HFFc6 (cell line): Measurements from ENCODE around the gene NEGR1. TPM values are rescaled to one million over a fixed set of nuclear protein-coding genes. Genes with fewer than 3 reads are reported as not detected.
A peak's percentile ranks its signal among the peaks of the same experiment; 100 is the strongest.

Source experiments
- DNase-seq: peaks from one replicate; pipeline ENCODE4 v3.0.0-alpha.2; 2018
- H3K27ac Mint-ChIP-seq: 2 replicates; pipeline ENCODE4 v1.8.0; 2020; ENCODE audit warnings: mild to moderate bottlenecking, mixed read lengths
- H3K27me3 Mint-ChIP-seq: 2 replicates; pipeline ENCODE4 v1.8.0; 2021; ENCODE audit warnings: mild to moderate bottlenecking, moderate library complexity, mixed read lengths; ENCODE audit not compliant: insufficient read depth
- H3K36me3 Mint-ChIP-seq: 2 replicates; pipeline ENCODE4 v1.8.0; 2021; ENCODE audit warnings: low read depth, mixed read lengths
- H3K4me1 Mint-ChIP-seq: 2 replicates; pipeline ENCODE4 v1.8.0; 2020; ENCODE audit warnings: low read depth, mixed read lengths
- H3K4me3 Mint-ChIP-seq: 2 replicates; pipeline ENCODE4 v1.8.0; 2020; ENCODE audit warnings: mild to moderate bottlenecking, moderate library complexity, mixed read lengths
- H3K9me3 Mint-ChIP-seq: 2 replicates; pipeline ENCODE4 v1.8.0; 2020; ENCODE audit warnings: mild to moderate bottlenecking, mixed read lengths
- total RNA-seq, 6 experiments: library from RNA; stranded (reverse); fragmentation: NEBNext Ultra II Directional; extraction: Animal tissue kit (Norgen Biotek cat#: 25700); gene quantifications; 2 replicates in 1 of 6; 3 replicates in 5 of 6; pipeline ENCODE4 v1.2.3, GENCODE V29; 2021
- TF ChIP-seq, protein P1 (sequence below): fragments of 200-600 bp; sonication (generic); IDR thresholded peaks from 2 replicates; pipeline ENCODE4 v1.5.0; 2021; ENCODE audit warnings: antibody characterized with exemption, mild to moderate bottlenecking

Gene NEGR1
- total RNA-seq, 6 experiments from 2014 or later, result 52.8 to 67.6 (median 64.6) TPM

GRCh38 chr1:71532343-71532742, 750.0 kb downstream of the NEGR1 start:
- H3K4me1 Mint-ChIP-seq, result peaks cover 11% of the 10 kb centered on the region
- H3K9me3 Mint-ChIP-seq, result no peaks in the 10 kb centered on the region
- H3K27ac Mint-ChIP-seq, result no peak overlapping the region
- no peaks in the 10 kb centered on the region for H3K36me3 Mint-ChIP-seq
- no peak overlapping the region for H3K4me3 Mint-ChIP-seq
- DNase-seq, result no peak
- H3K27me3 Mint-ChIP-seq, result no peaks in the 10 kb centered on the region; the same call in 1 of the 2 replicates
- TF ChIP-seq, protein P1, sequence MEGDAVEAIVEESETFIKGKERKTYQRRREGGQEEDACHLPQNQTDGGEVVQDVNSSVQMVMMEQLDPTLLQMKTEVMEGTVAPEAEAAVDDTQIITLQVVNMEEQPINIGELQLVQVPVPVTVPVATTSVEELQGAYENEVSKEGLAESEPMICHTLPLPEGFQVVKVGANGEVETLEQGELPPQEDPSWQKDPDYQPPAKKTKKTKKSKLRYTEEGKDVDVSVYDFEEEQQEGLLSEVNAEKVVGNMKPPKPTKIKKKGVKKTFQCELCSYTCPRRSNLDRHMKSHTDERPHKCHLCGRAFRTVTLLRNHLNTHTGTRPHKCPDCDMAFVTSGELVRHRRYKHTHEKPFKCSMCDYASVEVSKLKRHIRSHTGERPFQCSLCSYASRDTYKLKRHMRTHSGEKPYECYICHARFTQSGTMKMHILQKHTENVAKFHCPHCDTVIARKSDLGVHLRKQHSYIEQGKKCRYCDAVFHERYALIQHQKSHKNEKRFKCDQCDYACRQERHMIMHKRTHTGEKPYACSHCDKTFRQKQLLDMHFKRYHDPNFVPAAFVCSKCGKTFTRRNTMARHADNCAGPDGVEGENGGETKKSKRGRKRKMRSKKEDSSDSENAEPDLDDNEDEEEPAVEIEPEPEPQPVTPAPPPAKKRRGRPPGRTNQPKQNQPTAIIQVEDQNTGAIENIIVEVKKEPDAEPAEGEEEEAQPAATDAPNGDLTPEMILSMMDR, result no peak

DNA sequence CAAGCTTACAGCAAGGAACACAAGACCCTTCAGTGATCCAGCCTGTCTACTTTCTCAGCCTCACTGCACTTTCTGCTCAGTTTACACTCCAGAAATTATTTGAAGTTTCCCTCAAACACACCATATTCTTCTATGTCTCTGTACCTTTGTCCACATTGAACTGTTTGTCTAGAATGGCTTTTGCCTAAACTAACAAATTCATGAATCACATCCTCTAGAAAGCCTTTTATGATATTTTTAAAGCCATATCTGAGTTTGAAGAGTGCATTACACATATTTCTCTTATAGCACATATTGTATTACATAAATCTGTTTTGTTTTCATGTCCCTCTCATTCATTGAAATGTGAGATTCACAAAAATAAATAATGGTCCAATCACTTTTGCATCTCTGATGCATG, 755.5 kb downstream of the NEGR1 start:
- H3K4me3 Mint-ChIP-seq, result no peak overlapping the region
- peaks cover 2% of the 10 kb centered on the region for H3K27me3 Mint-ChIP-seq
- no peak overlapping the region for H3K27ac Mint-ChIP-seq
- H3K36me3 Mint-ChIP-seq, result no peaks in the 10 kb centered on the region
- H3K9me3 Mint-ChIP-seq, result no peaks in the 10 kb centered on the region
- peaks cover 27% of the 10 kb centered on the region for H3K4me1 Mint-ChIP-seq
- TF ChIP-seq, protein P1, result no peak
- no peak for DNase-seq

DNA sequence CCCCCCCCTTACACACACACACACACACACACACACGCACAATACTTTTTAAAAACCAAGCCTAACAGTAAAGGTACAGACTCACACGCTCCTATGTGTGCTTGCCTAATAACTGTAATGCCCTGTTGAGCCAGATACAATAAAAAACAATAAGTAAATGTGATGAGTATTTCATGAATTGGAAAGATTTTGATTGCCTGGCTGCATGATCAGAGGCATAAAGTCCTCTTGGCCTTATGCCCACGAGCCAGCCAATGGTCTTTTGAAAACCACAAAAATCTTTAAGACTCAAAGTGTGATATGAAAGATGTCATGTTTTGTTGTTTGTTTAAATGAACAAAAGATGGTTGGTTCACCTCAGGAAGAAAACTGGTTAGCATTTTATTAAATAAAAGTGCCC, 759.6 kb downstream of the NEGR1 start:
- H3K27ac Mint-ChIP-seq, result no peak overlapping the region
- peak; percentile 7 for DNase-seq
- no peak overlapping the region for H3K4me3 Mint-ChIP-seq
- peaks cover 27% of the 10 kb centered on the region for H3K4me1 Mint-ChIP-seq
- TF ChIP-seq, protein P1, result no peak
- H3K9me3 Mint-ChIP-seq, result no peaks in the 10 kb centered on the region
- peaks cover 2% of the 10 kb centered on the region; the same call in 1 of the 2 replicates for H3K27me3 Mint-ChIP-seq
- no peaks in the 10 kb centered on the region for H3K36me3 Mint-ChIP-seq

DNA sequence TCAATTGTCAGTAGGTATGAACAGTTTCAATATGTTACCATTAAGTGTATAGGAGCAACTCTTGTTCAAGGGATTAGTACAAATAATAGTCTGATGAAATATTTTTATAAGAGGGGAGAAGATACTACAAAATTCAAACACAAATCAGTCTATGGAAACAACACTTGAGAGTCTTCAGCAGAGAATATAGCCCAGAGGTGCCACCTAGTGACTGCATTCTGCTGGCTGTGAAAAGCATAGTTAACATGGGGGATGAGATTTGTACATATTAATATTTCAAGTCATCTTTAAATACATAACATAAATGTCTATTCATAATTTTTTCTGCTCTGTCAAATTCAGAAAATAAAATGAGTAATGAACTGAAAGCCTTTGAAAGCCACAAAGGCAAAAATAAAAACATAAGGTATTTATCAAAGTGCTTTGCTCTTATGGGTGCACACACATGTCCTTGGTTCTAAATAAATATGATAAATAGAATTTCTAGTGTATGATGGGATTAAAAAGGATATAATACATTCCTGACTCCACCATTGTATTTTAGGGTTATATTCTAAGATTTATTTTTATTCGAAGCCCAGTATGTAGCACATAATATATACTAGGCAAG, 760.6 kb downstream of the NEGR1 start:
- TF ChIP-seq, protein P1, result peak; percentile 83
- peak; percentile 18 for DNase-seq
- no peak overlapping the region for H3K4me3 Mint-ChIP-seq
- no peaks in the 10 kb centered on the region for H3K9me3 Mint-ChIP-seq
- H3K4me1 Mint-ChIP-seq, result peaks cover 20% of the 10 kb centered on the region
- H3K27ac Mint-ChIP-seq, result no peak overlapping the region
- H3K36me3 Mint-ChIP-seq, result no peaks in the 10 kb centered on the region
- no peaks in the 10 kb centered on the region for H3K27me3 Mint-ChIP-seq

- H3K4me3 Mint-ChIP-seq, result no peak overlapping the region
- peaks cover 8% of the 10 kb centered on the region for H3K4me1 Mint-ChIP-seq
- no peaks in the 10 kb centered on the region for H3K36me3 Mint-ChIP-seq
- no peaks in the 10 kb centered on the region for H3K9me3 Mint-ChIP-seq
- TF ChIP-seq, protein P1, result no peak
- DNase-seq, result no peak
- no peak overlapping the region for H3K27ac Mint-ChIP-seq
- no peaks in the 10 kb centered on the region for H3K27me3 Mint-ChIP-seq
Measured at GRCh38 chr1:71511505-71511904, 770.8 kb downstream of the NEGR1 start.
